M059J (cell line): ENCODE measurements around the gene IFNAR2. TPM values are rescaled to one million over a fixed set of nuclear protein-coding genes. Genes with fewer than 3 reads are reported as not detected.
"Not testable (repeated sequence)": the region's sequence is repeated elsewhere in the genome, so short reads cannot be mapped to it uniquely, and the experiment has no call there.

ENCODE experiments used
- DNase-seq: peaks from one replicate; pipeline ENCODE4 v3.0.0-alpha.2; 2012; ENCODE audit warnings: low read depth
- total RNA-seq: library from RNA; depleted of rRNA; stranded (reverse); fragments of >200 nt; shearing (Covaris generic); gene quantifications from 2 replicates; pipeline ENCODE4 v1.2.3, GENCODE V29; 2014

IFNAR2 gene
- total RNA-seq, 1 experiment from 2014 or later: 17.6 TPM

GRCh38 chr21:33244082-33244778, 14.5 kb downstream of the IFNAR2 start:
- no peak for DNase-seq

GRCh38 chr21:33244779-33245105, 15.0 kb downstream of the IFNAR2 start:
- no peak for DNase-seq

GRCh38 chr21:33245289-33245918, 15.7 kb downstream of the IFNAR2 start:
- DNase-seq: no peak

DNA sequence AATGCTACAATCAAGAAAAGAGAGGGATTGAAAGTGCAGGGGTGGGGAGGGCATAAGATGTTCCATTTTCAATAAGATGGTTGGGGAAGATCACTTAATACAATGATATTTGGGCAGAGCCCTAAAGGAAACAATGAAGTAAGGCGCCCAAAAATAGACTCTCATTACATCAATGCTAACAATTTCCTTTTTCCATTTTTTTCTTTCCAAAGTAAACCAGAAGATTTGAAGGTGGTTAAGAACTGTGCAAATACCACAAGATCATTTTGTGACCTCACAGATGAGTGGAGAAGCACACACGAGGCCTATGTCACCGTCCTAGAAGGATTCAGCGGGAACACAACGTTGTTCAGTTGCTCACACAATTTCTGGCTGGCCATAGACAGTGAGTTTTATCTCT, 16.8 kb downstream of the IFNAR2 start:
- DNase-seq: no peak

- DNase-seq: no peak
These were observed 17.2 kb downstream of the IFNAR2 start for GRCh38 chr21:33246963-33247362.

DNA sequence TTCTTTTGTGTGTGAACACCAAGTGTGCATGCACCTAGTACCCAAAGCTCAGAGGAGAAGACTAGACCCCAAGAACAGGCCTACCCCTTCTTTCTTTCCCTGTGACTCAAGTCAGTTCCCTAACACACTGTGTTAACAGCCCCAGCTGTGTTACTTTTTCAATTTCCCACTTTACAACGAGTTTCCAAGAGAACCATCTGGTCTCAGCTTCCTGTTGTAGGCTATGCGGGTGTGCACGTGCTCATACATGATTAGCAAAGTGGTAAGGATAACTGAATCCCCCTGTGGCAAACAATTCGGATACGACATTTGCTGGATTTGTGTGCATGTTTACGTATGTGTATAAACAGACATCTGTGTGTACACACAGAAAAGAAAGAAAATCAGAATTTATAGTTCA, 17.9 kb downstream of the IFNAR2 start:
- no peak for DNase-seq

GRCh38 chr21:33249331-33250002, 19.7 kb downstream of the IFNAR2 start:
- DNase-seq: no peak

DNA sequence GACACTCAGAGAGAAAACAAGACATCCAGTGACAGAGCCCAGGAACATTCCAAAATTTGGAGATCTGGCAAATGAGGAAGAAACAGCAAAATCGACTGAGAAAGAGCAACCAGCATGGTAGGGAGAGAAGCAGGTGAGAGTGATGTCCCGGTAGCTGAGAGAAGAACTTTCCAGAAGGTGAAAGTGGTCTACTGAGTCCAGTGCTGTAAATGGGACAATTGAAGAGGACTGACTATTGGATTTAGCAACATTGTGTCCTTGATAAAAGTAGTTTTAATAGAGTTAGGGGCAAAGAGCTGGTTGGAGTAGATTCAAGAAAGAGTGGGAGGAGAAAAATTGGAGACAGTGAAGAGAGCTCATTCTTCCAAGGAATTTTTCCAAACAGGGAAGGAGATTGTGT, 21.4 kb downstream of the IFNAR2 start:
- no peak for DNase-seq

DNA sequence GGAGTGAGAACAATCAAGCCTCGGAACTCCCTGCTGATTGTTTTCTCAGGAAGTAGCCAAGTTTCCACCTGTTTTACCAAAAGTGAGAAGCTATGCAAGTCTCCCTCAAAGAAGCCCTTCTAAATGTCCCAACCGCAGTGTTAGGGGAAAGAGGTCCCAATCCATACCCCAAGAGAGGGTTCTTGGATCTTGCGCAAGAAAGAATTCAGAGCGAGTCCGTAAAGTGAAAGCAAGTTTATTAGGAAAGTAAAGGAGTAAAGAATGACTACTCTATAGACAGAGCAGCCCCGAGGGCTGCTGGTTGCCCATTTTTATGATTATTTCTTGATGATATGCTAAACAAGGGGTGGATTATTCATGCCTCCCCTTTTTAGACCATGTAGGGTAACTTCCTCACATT, 23.6 kb downstream of the IFNAR2 start:
- not testable (repeated sequence) for DNase-seq

- no peak for DNase-seq
These were observed 25.0 kb downstream of the IFNAR2 start for GRCh38 chr21:33254766-33255165.

GRCh38 chr21:33255404-33255803, 25.7 kb downstream of the IFNAR2 start:
- DNase-seq: no peak

- no peak for DNase-seq
These were observed 26.3 kb downstream of the IFNAR2 start for GRCh38 chr21:33256019-33256418.

- DNase-seq: no peak
These were observed 27.5 kb downstream of the IFNAR2 start for GRCh38 chr21:33257094-33257803.

GRCh38 chr21:33258475-33258874, 28.7 kb downstream of the IFNAR2 start:
- DNase-seq: no peak

DNA sequence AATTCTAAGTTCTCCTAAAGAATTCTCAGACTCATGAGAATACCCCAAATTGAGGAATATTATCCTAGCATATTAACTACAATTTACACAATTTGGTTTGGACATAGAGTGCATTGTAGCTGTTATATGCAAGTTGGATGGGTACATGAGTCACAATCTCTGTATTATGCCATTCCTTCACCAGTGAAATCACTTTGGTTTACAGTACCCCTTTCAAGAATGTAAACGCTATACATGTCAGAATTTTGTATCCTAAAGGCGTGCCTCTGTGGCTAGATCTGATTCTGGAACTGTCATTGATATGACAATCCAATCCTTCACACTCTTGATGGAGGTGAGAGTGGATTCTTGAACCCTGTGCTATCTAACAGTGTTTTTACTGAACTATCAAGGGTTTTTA, 29.7 kb downstream of the IFNAR2 start:
- no peak for DNase-seq

DNA sequence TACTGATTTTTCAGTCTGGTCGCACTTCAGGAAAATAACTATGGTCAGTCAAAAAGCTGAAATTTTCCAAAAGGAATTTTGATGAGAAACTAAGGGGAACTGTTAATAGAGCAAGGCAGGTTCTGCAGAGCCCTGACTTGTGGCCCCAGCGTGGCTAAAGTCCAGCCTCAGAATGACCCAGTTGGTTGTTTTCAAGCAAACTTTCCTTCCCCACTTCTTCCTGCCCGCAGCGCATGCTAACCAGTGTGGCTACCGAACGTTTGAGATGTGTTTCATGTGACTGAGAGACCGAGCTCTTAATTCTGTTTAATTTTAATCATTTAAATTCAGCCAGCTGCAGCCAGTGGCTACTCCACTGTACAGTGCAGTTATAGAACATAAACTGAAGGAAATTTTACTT, 30.3 kb downstream of the IFNAR2 start:
- no peak for DNase-seq

GRCh38 chr21:33261635-33262034, 31.9 kb downstream of the IFNAR2 start:
- peak; percentile 74 for DNase-seq

DNA sequence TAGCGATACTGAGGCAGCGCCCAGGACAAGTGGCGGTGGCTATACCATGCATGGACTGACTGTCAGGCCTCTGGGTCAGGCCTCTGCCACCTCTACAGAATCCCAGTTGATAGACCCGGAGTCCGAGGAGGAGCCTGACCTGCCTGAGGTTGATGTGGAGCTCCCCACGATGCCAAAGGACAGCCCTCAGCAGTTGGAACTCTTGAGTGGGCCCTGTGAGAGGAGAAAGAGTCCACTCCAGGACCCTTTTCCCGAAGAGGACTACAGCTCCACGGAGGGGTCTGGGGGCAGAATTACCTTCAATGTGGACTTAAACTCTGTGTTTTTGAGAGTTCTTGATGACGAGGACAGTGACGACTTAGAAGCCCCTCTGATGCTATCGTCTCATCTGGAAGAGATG, 33.2 kb downstream of the IFNAR2 start:
- no peak for DNase-seq

DNA sequence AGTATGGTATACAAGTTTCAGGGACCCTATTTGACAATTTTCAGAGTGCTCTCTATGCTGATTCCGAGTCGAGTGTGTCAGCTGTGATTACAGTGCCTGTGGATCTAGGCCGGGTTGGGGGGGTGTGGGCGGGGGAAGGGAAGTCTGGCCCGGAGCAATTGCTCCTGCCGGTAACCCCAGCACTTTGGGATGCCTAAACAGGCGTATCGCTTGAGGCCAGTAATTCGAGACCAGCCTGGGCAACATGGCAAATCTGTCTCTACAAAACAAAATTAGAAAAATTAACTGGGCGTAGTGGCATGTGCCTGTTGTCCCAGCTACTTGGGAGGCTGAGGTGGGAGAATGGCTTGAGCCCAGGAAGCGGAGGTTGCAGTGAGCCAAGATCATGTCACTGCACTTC, 34.8 kb downstream of the IFNAR2 start:
- DNase-seq: no peak

- peak; percentile 19 for DNase-seq
These were observed 35.9 kb downstream of the IFNAR2 start for GRCh38 chr21:33265664-33266049.

- peak; percentile 66 for DNase-seq
These were observed 36.5 kb downstream of the IFNAR2 start, which contains the start of gene IL10RB for GRCh38 chr21:33266050-33266788. Gene IL10RB, plus strand, starts transcription at chr21:33266367. Its CDS starts 99 bp downstream, at chr21:33266466.

DNA sequence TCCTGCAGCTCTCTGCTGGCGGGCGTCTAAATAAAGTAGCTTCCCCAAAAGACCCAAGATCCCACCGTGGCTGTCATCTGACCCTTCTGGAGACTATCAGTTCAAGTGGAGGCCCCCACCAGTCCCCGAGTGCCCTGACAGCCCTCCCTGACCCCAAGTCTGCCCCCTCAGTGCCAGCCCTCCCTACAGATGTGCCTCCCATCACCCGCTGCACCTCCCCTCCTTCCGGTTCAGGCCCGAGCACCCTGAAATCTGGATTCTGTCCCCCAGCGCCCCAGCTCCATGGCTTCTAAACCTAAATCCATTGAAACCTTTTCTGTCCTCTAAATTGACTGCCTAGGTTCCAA, 37.0 kb downstream of the IFNAR2 start:
- no peak for DNase-seq
